ENCODE results near the gene SF3B1. TPM values are rescaled to one million over a fixed set of nuclear protein-coding genes. Genes with fewer than 3 reads are reported as not detected.
"Not testable (repeated sequence)": the region's sequence is repeated elsewhere in the genome, so short reads cannot be mapped to it uniquely, and the experiment has no call there.

Gene SF3B1
- total RNA-seq, 1 experiment from 2014 or later, result 274 TPM

DNA sequence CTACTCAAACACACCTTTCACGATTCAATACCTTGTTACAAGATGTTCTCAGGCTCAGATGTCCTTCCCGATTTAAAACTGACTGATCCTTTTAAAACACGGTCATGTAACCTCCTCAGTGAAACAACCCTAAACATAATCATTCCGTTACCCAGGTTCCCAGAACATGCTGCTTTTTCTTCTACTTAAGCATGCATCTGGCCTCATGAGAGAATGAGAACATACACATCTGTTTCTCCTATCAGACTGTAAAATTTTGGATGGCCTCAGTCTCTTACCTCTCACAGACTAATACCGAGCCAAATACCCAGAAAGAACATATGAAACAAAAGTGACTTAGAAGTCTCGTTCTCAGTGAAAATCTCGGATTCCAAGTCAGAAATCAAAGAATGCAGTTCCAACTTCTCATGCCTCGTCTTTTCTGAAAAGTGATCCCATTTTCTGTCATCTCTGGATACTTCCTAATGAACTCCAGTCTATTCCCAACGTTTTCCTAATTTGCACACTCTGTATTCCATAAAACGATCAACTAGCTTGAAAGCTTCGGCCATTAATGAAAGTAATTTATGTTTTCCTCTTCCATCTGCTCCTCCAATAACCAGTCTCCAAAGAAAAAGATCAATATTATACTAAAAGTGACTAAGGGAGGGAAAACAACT lies 919 bp downstream of the SF3B1 start:
- BruUV-seq (replicated peaks), result TSS peak; percentile 58
- TF ChIP-seq, protein P1, sequence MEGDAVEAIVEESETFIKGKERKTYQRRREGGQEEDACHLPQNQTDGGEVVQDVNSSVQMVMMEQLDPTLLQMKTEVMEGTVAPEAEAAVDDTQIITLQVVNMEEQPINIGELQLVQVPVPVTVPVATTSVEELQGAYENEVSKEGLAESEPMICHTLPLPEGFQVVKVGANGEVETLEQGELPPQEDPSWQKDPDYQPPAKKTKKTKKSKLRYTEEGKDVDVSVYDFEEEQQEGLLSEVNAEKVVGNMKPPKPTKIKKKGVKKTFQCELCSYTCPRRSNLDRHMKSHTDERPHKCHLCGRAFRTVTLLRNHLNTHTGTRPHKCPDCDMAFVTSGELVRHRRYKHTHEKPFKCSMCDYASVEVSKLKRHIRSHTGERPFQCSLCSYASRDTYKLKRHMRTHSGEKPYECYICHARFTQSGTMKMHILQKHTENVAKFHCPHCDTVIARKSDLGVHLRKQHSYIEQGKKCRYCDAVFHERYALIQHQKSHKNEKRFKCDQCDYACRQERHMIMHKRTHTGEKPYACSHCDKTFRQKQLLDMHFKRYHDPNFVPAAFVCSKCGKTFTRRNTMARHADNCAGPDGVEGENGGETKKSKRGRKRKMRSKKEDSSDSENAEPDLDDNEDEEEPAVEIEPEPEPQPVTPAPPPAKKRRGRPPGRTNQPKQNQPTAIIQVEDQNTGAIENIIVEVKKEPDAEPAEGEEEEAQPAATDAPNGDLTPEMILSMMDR (IDR thresholded peaks at IDR 0.05; ENCODE audit: insufficient read depth in 1 of 2, low read depth in 1 of 2, low read length in 1 of 2, severe bottlenecking in 1 of 2, unreplicated experiment in 1 of 2), result no peak
- no peaks in the 10 kb centered on the region for H3K36me3 ChIP-seq (ENCODE audit: control insufficient read depth, insufficient read depth, low read length)
- CTCF ChIA-PET, result no interaction called here
- Mint-ChIP-seq H3K4me3 (ENCODE audit: unreplicated experiment) (peak overlapping the region; percentile 92), H3K9me3 (ENCODE audit: unreplicated experiment) (no peaks in the 10 kb centered on the region), H3K27ac (ENCODE audit: unreplicated experiment) (peak overlapping the region; percentile 100), H3K27me3 (ENCODE audit: insufficient read depth, unreplicated experiment) (no peaks in the 10 kb centered on the region), H3K4me1 (ENCODE audit: low read depth, unreplicated experiment) (peaks cover 13% of the 10 kb centered on the region), H3K36me3 (ENCODE audit: insufficient read depth, unreplicated experiment) (peaks cover 52% of the 10 kb centered on the region)
- H3K4me3 ChIP-seq (ENCODE audit: low read depth, low read length), result peak overlapping the region; percentile 89
- H3K4me1 ChIP-seq, result peaks cover 6% of the 10 kb centered on the region; the same call in 1 of the 2 replicates
- intact Hi-C loops (cut with micrococcal nuclease; ENCODE audit: unreplicated experiment), result loop anchor here (1.0 to 2.0 kb wide), 2 partner anchors 11 to 27 kb away; no protein-coding TSS in a partner anchor
- H3K27me3 ChIP-seq (replicated peaks; ENCODE audit: control insufficient read depth, insufficient read depth, low read length), result no peaks in the 10 kb centered on the region
- POLR2A ChIA-PET, result interaction anchor here (1.1 kb wide), 1 partner anchor 66 kb away, joined by 3 read pairs; the partner anchor contains the start of genes HSPD1 and HSPE1
- DNase-seq, result no peak
- no peaks in the 10 kb centered on the region for H3K9me3 ChIP-seq

DNA sequence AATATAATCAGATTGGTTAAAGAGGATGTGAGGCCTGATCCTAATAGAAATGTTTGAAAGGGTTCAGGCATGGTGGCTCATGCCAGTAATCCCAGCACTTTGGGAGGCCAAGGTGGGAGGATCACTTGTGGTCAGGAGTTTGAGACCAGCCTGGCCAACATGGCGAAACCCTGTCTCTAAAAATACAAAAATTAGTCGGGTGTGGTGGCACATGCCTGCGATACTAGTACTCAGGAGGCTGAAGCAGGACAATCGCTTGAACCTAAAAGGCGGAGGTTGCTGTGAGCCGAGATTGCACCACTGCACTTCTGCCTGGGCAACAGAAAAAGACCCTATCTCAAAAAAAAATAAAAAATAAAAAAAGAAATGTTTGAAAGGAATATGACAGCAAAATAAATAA lies 2.3 kb downstream of the SF3B1 start:
- H3K27ac Mint-ChIP-seq (ENCODE audit: unreplicated experiment), result not testable (repeated sequence)
- peaks cover 60% of the 10 kb centered on the region for H3K36me3 Mint-ChIP-seq (ENCODE audit: insufficient read depth, unreplicated experiment)

DNA sequence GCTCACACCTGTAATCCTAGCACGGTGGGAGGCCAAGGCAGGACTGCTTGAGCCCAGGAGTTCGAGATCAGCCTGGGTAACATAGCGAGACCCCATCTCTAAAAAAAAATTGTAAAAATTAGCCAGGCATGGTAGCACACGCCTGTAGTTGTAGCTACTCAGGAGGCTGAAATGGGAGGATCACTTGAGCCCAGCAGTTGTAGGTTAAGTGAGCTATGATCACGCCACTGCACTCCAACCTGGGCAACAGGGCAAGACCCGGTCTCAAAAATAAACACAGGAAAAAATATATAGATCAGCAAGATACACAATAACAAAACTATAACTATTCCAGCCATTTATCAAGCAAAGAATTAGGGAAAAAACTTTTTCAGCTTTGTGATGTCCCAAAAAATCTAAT lies 3.0 kb downstream of the SF3B1 start:
- Mint-ChIP-seq H3K4me1 (ENCODE audit: low read depth, unreplicated experiment) (peaks cover 20% of the 10 kb centered on the region), H3K4me3 (ENCODE audit: unreplicated experiment) (peak overlapping the region; percentile 92), H3K27ac (ENCODE audit: unreplicated experiment) (peak overlapping the region; percentile 6), H3K9me3 (ENCODE audit: unreplicated experiment) (no peaks in the 10 kb centered on the region), H3K36me3 (ENCODE audit: insufficient read depth, unreplicated experiment) (peaks cover 61% of the 10 kb centered on the region), H3K27me3 (ENCODE audit: insufficient read depth, unreplicated experiment) (no peaks in the 10 kb centered on the region)
- DNase-seq, result no peak
- Histone ChIP-seq H3K4me1 (peaks cover 6% of the 10 kb centered on the region; the same call in 1 of the 2 replicates), H3K27me3 (replicated peaks; ENCODE audit: control insufficient read depth, insufficient read depth, low read length) (no peaks in the 10 kb centered on the region), H3K36me3 (ENCODE audit: control insufficient read depth, insufficient read depth, low read length) (no peaks in the 10 kb centered on the region), H3K9me3 (no peaks in the 10 kb centered on the region), H3K4me3 (ENCODE audit: low read depth, low read length) (no peak overlapping the region)
- intact Hi-C loops (cut with micrococcal nuclease; ENCODE audit: unreplicated experiment), result no loop called here
- CTCF ChIA-PET, result no interaction called here
- BruUV-seq (replicated peaks), result no TSS peak
- POLR2A ChIA-PET, result no interaction called here
- TF ChIP-seq, protein P1 (IDR thresholded peaks at IDR 0.05; ENCODE audit: insufficient read depth in 1 of 2, low read depth in 1 of 2, low read length in 1 of 2, severe bottlenecking in 1 of 2, unreplicated experiment in 1 of 2), result no peak

More for the DNA sequence above, 2.3 kb downstream of the SF3B1 start:
- POLR2A ChIA-PET, result interaction anchor here (0.6 to 1.1 kb wide), 2 partner anchors 68 to 84 kb away, joined by 3 read pairs; partner anchors contain the start of genes HSPD1 and HSPE1
- peak overlapping the region; percentile 92 for H3K4me3 Mint-ChIP-seq (ENCODE audit: unreplicated experiment)
- DNase-seq; H3K9me3 Mint-ChIP-seq (ENCODE audit: unreplicated experiment); H3K36me3 ChIP-seq (ENCODE audit: control insufficient read depth, insufficient read depth, low read length); CTCF ChIA-PET; H3K27me3 Mint-ChIP-seq (ENCODE audit: insufficient read depth, unreplicated experiment); H3K4me1 ChIP-seq; H3K4me3 ChIP-seq (ENCODE audit: low read depth, low read length); intact Hi-C loops (cut with micrococcal nuclease; ENCODE audit: unreplicated experiment); H3K9me3 ChIP-seq; H3K27me3 ChIP-seq (replicated peaks; ENCODE audit: control insufficient read depth, insufficient read depth, low read length); BruUV-seq (replicated peaks): not testable (repeated sequence)
- H3K4me1 Mint-ChIP-seq (ENCODE audit: low read depth, unreplicated experiment), result peaks cover 20% of the 10 kb centered on the region
